Kidney epithelial cell (primary cell): ENCODE results near the gene PPCDC. TPM values are rescaled to one million over a fixed set of nuclear protein-coding genes. Genes with fewer than 3 reads are reported as not detected.

Experiments
- DNase-seq: peaks from one replicate; pipeline ENCODE4 v3.0.0-alpha.2; 2010; ENCODE audit warnings: low read depth
- H3K27me3 ChIP-seq: 2 replicates; pipeline ENCODE4 v1.6.0; 2011; ENCODE audit warnings: low read length; ENCODE audit not compliant: control insufficient read depth, insufficient read depth
- H3K36me3 ChIP-seq: 2 replicates; pipeline ENCODE4 v1.5.1; 2011; ENCODE audit warnings: low read length; ENCODE audit not compliant: control insufficient read depth, insufficient read depth
- H3K4me3 ChIP-seq: 2 replicates; pipeline ENCODE4 v1.5.1; 2011; ENCODE audit warnings: low read depth, mild to moderate bottlenecking, control low read depth, low read length
- total RNA-seq: library from RNA; depleted of rRNA; stranded (reverse); fragments of >200 nt; gene quantifications from 2 replicates; pipeline ENCODE4 v1.2.3, GENCODE V29; 2015
- TF ChIP-seq, protein P1 (sequence below): IDR thresholded peaks from 2 replicates; pipeline ENCODE4 v1.5.1; 2011; ENCODE audit warnings: mild to moderate bottlenecking, moderate library complexity, low read length, control low read depth, inconsistent platforms; ENCODE audit not compliant: insufficient read depth, poor library complexity, severe bottlenecking

PPCDC gene
- total RNA-seq, 1 donor from 2014 or later = 25.9 TPM

DNA sequence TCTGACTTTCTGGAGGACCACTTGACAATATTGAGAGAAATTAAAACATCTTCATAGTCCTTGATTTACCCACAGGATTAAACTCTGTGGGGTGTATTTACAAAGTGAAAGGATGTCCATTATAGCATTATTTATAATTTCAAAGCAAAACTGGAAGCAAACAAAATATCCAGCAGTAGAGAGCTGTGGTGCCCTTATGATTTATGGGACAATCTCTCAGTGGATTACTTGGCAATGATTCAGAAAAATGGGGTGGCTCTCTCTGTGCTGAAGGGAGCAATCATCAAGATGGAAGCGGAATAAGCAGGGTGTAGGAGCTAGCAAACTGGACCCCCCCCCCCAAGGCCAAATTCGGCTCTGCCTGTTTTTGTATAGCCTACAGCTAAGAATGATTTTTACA, 9.0 kb downstream of the PPCDC start:
- Histone ChIP-seq H3K4me3 (no peak overlapping the region), H3K36me3 (no peaks in the 10 kb centered on the region), H3K27me3 (no peaks in the 10 kb centered on the region)
- TF ChIP-seq, protein P1, sequence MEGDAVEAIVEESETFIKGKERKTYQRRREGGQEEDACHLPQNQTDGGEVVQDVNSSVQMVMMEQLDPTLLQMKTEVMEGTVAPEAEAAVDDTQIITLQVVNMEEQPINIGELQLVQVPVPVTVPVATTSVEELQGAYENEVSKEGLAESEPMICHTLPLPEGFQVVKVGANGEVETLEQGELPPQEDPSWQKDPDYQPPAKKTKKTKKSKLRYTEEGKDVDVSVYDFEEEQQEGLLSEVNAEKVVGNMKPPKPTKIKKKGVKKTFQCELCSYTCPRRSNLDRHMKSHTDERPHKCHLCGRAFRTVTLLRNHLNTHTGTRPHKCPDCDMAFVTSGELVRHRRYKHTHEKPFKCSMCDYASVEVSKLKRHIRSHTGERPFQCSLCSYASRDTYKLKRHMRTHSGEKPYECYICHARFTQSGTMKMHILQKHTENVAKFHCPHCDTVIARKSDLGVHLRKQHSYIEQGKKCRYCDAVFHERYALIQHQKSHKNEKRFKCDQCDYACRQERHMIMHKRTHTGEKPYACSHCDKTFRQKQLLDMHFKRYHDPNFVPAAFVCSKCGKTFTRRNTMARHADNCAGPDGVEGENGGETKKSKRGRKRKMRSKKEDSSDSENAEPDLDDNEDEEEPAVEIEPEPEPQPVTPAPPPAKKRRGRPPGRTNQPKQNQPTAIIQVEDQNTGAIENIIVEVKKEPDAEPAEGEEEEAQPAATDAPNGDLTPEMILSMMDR = no peak
- no peak for DNase-seq

DNA sequence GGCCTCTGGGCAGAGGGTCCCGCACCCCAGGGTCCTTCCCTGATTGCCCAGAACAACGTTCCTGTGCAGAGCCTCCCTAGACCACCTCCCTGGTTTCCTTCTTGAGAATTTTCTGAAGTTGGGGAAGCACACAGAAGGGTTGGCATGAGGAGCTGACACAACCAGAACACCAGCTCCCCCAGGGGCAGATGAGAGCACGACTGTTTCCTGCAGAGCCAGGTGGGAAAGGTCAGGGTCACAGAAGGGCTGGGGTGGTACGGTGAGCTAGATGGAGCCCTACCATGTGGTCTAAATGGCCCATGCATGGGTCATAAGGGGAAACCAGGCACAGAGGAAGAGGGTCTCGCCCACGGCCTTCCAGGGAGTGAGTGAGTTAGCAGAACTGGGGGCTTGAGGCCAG, 10.4 kb downstream of the PPCDC start:
- no peaks in the 10 kb centered on the region for H3K36me3 ChIP-seq
- no peaks in the 10 kb centered on the region for H3K27me3 ChIP-seq
- no peak for DNase-seq

DNA sequence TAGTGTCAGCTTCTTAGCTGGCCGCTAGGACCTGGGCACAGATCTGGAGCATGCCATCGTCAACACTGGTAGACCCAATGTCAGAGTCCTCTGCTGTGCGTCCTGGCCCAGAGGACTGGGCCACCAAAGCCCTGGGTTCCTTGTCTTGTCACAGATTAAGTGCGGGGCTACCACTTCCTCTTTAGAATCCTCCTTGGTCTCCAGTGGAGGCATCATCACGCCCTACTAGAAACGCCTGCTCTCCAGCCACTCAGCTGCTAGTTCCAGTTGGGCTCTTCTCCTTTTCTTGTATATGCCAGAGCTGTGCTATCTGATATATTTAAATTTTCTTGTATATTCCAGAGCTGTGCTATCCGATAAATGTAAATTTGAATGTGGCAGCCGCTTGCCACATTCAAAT, 11.2 kb downstream of the PPCDC start:
- TF ChIP-seq, protein P1 = no peak
- DNase-seq = no peak
- H3K4me3 ChIP-seq = no peak overlapping the region
- H3K27me3 ChIP-seq = no peaks in the 10 kb centered on the region
- H3K36me3 ChIP-seq = no peaks in the 10 kb centered on the region

More for the DNA sequence above, 10.4 kb downstream of the PPCDC start:
- no peak overlapping the region for H3K4me3 ChIP-seq
- TF ChIP-seq, protein P1 = no peak

DNA sequence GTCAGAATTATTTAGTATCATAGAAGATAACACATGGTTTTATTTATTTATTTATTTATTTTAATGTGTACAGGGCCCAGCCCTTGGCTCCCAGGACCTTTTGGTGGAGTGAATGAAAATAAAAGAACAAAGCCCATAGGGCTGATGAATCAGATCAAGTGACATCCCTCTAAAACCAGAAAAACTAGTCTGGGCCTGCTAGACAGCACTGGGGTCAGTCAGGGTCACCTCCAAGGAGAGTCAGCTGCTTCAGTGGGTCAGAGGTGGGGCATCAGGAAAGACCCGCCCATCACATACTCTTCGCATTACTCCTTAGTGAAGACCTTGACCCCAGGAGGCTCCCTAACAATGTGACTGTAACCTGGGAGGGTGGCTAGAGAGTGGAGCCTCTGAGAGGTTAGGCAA, 12.8 kb downstream of the PPCDC start:
- Histone ChIP-seq H3K36me3 (no peaks in the 10 kb centered on the region), H3K27me3 (no peaks in the 10 kb centered on the region), H3K4me3 (no peak overlapping the region)
- DNase-seq = no peak
- TF ChIP-seq, protein P1 = no peak

DNA sequence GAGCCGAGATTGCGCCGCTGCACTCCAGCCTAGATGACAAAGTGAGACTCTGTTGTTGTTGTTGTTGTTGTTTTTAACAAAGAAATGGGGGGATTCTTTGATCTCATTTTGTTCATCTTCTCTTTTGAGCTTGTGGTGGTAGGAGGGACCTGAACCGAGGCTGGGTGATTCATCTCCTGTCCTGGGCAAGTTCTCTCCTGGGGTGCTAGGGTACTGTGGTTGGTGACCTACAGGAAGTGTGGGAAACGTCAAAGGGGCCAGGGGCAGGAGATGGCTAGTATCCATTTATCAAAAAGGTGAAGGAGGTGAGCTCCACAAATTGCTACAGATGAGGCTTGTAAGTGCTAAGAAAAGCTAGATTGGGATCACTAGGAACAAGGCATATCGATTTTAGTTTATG, 14.3 kb downstream of the PPCDC start:
- H3K4me3 ChIP-seq = no peak overlapping the region
- DNase-seq = no peak

DNA sequence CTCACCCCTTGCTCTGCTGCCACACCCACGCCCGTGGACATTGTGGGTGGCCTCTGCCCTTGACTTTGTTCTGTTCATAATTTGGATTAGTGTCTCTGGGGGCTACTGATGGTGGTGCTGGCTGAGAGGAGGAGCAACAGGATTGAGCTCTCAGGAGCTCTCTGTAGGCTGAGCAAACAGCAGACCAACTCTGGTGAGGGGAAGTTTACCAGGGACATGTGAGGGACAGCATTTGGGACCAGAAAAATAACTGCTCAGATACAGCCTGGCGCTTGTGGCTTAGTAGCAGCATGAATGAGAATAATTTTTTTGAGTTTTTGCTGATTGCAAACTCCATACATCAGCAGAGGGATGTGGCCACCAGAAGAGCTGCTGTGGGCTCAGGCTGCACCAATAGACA, 14.8 kb downstream of the PPCDC start:
- no peak for DNase-seq
- Histone ChIP-seq H3K36me3 (no peaks in the 10 kb centered on the region), H3K27me3 (no peaks in the 10 kb centered on the region), H3K4me3 (no peak overlapping the region)
- TF ChIP-seq, protein P1 = no peak

More for the DNA sequence above, 14.3 kb downstream of the PPCDC start:
- TF ChIP-seq, protein P1 = no peak
- no peaks in the 10 kb centered on the region for H3K36me3 ChIP-seq
- no peaks in the 10 kb centered on the region for H3K27me3 ChIP-seq
